BLaER1 treated with 17β-estradiol and CSF1 and Interleukin-3, amounts not matched to agents 10 nM and 100 nM (cell line): ENCODE data around the gene PIK3R3.
A peak's percentile ranks its signal among the peaks of the same experiment; 100 is the strongest.

ENCODE experiments used
- H3K27ac ChIP-seq, 11 experiments: shearing (Covaris generic); formaldehyde crosslinking; 2 replicates each; pipeline ENCODE4 v1.8.1; 2022
- H3K27me3 ChIP-seq, 11 experiments: shearing (Covaris generic); formaldehyde crosslinking; 2 replicates each; pipeline ENCODE4 v1.8.1; 2022
- H3K36me3 ChIP-seq, 11 experiments: shearing (Covaris generic); formaldehyde crosslinking; 2 replicates each; pipeline ENCODE4 v1.8.1; 2022
- H3K4me1 ChIP-seq, 10 experiments: shearing (Covaris generic); formaldehyde crosslinking; 2 replicates each; pipeline ENCODE4 v1.8.1; 2022
- H3K4me2 ChIP-seq, 11 experiments: shearing (Covaris generic); formaldehyde crosslinking; 2 replicates each; pipeline ENCODE4 v1.8.1; 2022
- H3K4me3 ChIP-seq, 10 experiments: shearing (Covaris generic); formaldehyde crosslinking; 2 replicates each; pipeline ENCODE4 v1.8.1; 2022
- H3K9ac ChIP-seq, 11 experiments: shearing (Covaris generic); formaldehyde crosslinking; 2 replicates each; pipeline ENCODE4 v1.8.1; 2022
- H3K9me3 ChIP-seq, 11 experiments: shearing (Covaris generic); formaldehyde crosslinking; replicated peaks in 1 of 11; 2 replicates each; pipeline ENCODE4 v1.8.1; 2022
- H4K20me1 ChIP-seq, 11 experiments: shearing (Covaris generic); formaldehyde crosslinking; 2 replicates each; pipeline ENCODE4 v1.8.1; 2022
- Cebpa-rat ChIP-seq, 11 experiments: shearing (Covaris generic); IDR thresholded peaks; 2 replicates each; pipeline ENCODE4 v1.8.1; 2022

PIK3R3 gene

GRCh38 chr1:46132529-46133180, at the start of gene PIK3R3:
TSS of gene PIK3R3 (minus strand) at chr1:46132629. CDS start at chr1:46131952, 677 bp downstream.
- Histone ChIP-seq H3K4me3 (peak within 1 kb of the TSS; percentile 66 to 95 (median 87)), H3K9ac (peak within 1 kb of the TSS; percentile 89 to 99 (median 96)), H3K9me3 (no peaks in the 10 kb centered on the region), H3K27ac (peak within 1 kb of the TSS; percentile 93 to 99 (median 98)), H3K4me2 (peak within 1 kb of the TSS; percentile 85 to 98 (median 91)), H3K4me1 (peaks cover 28 to 45% (median 38%) of the 10 kb centered on the region in 10 experiments), H3K27me3 (no peaks in the 10 kb centered on the region), H3K36me3 (peaks cover 0 to 11% (median 5%) of the 10 kb centered on the region in 11 experiments; a peak in 7 of 22 replicates), H4K20me1 (peaks cover 0 to 12% (median 0%) of the 10 kb centered on the region in 11 experiments; a peak in 4 of 22 replicates)
- no peak for TF ChIP-seq Cebpa-rat (IDR thresholded peaks at IDR 0.05)

DNA sequence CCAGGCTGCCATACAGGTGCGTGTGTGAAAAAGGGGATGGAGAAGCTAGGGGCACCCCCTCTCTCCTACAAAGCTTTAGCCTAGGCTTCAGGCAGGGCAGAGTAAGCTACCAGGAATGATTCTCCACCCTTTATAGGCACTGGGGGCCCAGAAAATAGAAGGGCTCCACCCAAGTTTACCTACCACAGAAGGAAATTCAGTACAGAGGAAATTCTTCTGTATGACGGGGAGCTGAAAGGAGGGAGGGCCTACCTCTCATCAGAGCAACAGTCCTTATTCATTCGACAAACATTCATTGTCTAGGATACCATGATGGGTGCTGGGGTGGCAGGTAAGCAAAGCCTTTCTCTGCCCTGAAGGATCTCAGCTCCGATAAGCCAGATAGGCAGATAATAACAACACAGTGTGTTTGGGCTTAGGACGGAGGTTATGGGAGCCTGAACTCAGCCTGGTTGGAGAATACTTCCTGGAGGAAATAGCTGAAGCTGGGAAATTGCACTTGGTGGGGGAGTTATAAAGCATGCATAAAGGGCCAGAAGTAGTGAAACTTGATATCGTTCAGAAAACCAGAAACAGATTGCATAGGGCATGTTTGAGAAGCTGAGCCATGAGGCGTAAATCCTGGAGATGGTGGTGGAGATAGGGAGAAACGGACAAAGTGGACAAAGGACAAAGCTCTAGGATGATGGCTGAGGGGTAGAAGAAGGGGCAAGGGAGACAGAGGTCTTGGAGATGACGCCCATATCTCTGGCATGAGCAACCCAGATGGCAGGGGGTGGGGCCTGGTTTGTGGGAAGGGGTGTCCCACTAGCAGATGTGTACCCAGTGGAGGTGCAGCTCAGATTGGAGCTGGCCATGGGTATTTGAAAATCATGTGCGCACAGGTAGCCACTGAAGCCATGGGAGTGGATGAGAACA, 49.2 kb upstream of the PIK3R3 start:
- peak overlapping the region in 1 of 11 experiments; percentile 18; a peak in 1 of 22 replicates for H3K9ac ChIP-seq
- no peak for TF ChIP-seq Cebpa-rat (IDR thresholded peaks at IDR 0.05)
- no peaks in the 10 kb centered on the region for H3K36me3 ChIP-seq
- H3K4me3 ChIP-seq = no peak overlapping the region
- H3K9me3 ChIP-seq = no peaks in the 10 kb centered on the region
- peaks cover 15 to 40% (median 20%) of the 10 kb centered on the region in 10 experiments for H3K4me1 ChIP-seq
- no peaks in the 10 kb centered on the region; a peak in 2 of 22 replicates for H4K20me1 ChIP-seq
- no peak overlapping the region for H3K27ac ChIP-seq
- no peaks in the 10 kb centered on the region for H3K27me3 ChIP-seq
- H3K4me2 ChIP-seq = peak overlapping the region in 8 of 11 experiments; percentile 5 to 51 (median 30); a peak in 13 of 22 replicates

- no peak overlapping the region for H3K27ac ChIP-seq
- peaks cover 22 to 54% (median 29%) of the 10 kb centered on the region in 10 experiments for H3K4me1 ChIP-seq
- no peaks in the 10 kb centered on the region for H3K27me3 ChIP-seq
- H3K4me3 ChIP-seq = no peak overlapping the region
- no peaks in the 10 kb centered on the region; a peak in 2 of 22 replicates for H4K20me1 ChIP-seq
- TF ChIP-seq Cebpa-rat (IDR thresholded peaks at IDR 0.05) = no peak
- H3K9me3 ChIP-seq = no peaks in the 10 kb centered on the region
- H3K9ac ChIP-seq = no peak overlapping the region
- H3K36me3 ChIP-seq = no peaks in the 10 kb centered on the region
- no peak overlapping the region; a peak in 1 of 22 replicates for H3K4me2 ChIP-seq
Measured at GRCh38 chr1:46180082-46180616, 47.7 kb upstream of the PIK3R3 start.

DNA sequence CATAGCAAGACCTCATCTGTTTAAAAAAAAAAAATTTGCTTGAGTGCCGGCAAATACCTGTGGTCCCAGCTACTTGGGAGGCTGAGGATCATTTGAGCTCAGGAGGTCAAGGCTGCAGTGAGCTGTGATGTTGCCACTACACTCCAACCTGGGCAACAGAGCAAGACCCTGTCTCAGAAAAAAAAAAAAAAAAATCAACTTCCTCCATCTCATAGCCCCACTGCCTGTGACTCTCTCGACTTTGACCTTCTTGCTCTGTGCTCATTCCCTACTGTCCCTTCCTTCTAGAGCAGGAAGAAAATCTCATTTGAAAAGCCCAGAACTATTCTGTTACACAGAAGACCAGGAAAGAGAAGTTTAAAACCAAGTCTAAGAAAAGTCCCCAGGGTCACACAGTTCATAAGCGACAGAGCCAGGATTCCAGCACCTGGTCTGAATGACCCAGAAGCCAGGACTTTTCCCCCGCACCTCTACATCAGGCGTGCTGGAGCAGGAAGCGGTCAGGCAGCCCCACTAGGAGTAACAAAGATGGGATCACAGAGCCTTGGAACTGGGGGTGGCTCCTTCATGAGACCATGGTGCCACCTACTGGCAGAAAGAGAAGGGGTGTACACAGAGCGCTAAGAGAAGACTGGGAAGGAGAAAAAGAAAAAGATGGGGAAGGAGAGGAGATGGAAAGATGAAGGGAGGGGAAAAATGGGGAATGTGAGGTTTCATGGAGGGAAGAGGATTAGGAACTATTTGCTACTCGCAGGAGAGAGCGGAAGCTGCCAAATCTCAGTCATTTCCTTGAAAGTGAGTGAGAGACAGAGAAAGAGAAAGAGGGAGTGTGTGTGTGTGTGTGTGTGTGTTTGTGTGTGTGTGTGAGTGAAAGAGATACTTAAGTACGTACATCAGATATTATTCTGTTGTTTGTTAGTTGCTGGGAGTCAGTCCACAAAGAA, 47.0 kb upstream of the PIK3R3 start:
- peaks cover 22 to 58% (median 29%) of the 10 kb centered on the region in 10 experiments for H3K4me1 ChIP-seq
- no peaks in the 10 kb centered on the region; a peak in 2 of 22 replicates for H4K20me1 ChIP-seq
- no peak overlapping the region for H3K4me3 ChIP-seq
- TF ChIP-seq Cebpa-rat (IDR thresholded peaks at IDR 0.05) = no peak
- no peaks in the 10 kb centered on the region for H3K36me3 ChIP-seq
- peak overlapping the region in 1 of 11 experiments; percentile 11; a peak in 2 of 22 replicates for H3K27ac ChIP-seq
- H3K9ac ChIP-seq = peak overlapping the region in 3 of 11 experiments; percentile 20 to 39 (median 27); a peak in 3 of 22 replicates
- no peaks in the 10 kb centered on the region for H3K9me3 ChIP-seq
- peak overlapping the region in 9 of 11 experiments; percentile 5 to 76 (median 47); a peak in 14 of 22 replicates for H3K4me2 ChIP-seq
- H3K27me3 ChIP-seq = no peaks in the 10 kb centered on the region

- Histone ChIP-seq H3K4me2 (peak within 1 kb of the TSS; percentile 38 to 78 (median 54)), H3K36me3 (no peaks in the 10 kb centered on the region), H3K4me3 (no peak within 1 kb of the TSS), H3K9me3 (no peaks in the 10 kb centered on the region), H3K27ac (peak within 1 kb of the TSS in 1 of 11 experiments; percentile 5; a peak in 2 of 22 replicates), H3K9ac (no peak within 1 kb of the TSS), H3K27me3 (no peaks in the 10 kb centered on the region), H4K20me1 (no peaks in the 10 kb centered on the region; a peak in 1 of 22 replicates), H3K4me1 (peaks cover 36 to 63% (median 44%) of the 10 kb centered on the region in 10 experiments)
- no peak for TF ChIP-seq Cebpa-rat (IDR thresholded peaks at IDR 0.05)
Measured at GRCh38 chr1:46176211-46176865, 43.9 kb upstream of the PIK3R3 start, which contains the start of gene P3R3URF. TSS of gene P3R3URF (minus strand) at chr1:46176488. CDS start at chr1:46176471, 17 bp downstream.

DNA sequence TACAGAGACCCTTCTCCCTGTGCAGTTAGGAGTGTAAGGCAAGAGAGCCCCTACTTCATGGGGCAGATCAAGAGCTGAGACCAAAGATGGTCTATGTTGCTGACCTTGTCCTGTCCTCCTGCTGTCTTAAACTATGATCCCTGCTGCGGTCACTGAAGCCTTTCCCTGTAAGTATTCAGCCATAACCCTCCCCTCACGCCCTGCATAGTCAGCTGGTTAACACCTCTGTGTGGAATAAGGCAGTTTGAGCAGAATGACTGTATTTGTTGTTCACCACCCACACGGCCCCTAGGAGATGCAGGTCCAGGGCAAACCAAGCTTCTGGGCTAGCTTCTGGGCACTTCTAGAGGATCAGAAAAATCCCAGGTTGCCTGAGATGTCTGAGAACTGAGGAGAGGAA, 42.8 kb upstream of the PIK3R3 start:
- Histone ChIP-seq H3K27me3 (no peaks in the 10 kb centered on the region), H3K9me3 (no peaks in the 10 kb centered on the region), H3K27ac (no peak overlapping the region), H3K4me1 (peaks cover 44 to 74% (median 54%) of the 10 kb centered on the region in 10 experiments), H3K4me2 (peak overlapping the region in 5 of 11 experiments; percentile 8 to 39 (median 21); a peak in 5 of 22 replicates), H3K9ac (no peak overlapping the region), H3K4me3 (no peak overlapping the region), H4K20me1 (no peaks in the 10 kb centered on the region; a peak in 1 of 22 replicates), H3K36me3 (no peaks in the 10 kb centered on the region)
- no peak for TF ChIP-seq Cebpa-rat (IDR thresholded peaks at IDR 0.05)

DNA sequence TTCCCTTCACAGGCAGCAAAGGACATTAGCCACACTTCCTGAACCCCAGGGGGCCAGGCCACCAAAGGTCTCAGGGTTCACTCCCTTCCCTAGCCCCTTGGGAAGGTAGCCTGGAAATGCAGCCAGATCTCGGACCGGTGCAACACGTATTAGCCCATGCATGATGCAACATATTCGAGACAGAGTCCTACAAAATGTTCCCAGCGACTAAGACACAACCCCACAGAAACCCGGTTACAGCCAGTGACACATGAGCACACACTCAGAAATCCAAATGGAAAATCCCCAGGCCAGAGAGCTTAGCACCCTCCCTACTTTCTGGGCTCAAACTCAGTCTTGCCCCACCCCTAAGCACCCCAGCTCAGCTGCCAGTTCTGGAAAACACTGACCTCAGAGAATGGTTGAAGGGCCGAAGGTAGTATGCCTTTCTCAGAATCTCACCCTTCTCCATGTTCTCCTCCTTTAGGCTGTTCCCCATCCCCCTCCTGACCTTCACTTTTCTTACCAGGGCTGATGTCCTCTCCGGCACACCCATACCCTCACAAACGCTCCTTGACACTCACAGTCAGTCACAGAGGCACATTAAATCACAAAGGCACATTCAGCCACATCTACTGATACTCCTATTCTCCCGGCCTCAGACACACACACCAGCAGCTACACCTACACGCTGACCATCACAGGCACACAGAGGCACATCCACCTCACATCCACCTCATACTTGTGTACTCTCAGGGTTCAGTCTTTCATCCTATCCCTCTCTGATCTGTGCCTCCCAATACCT, 42.2 kb upstream of the PIK3R3 start, which contains the start of gene TSPAN1:
Gene TSPAN1, plus strand, starts transcription at position 640 of the 784 bp plus-strand sequence. CDS start 6,021 bp downstream, outside the sequence.
- Histone ChIP-seq H3K36me3 (no peaks in the 10 kb centered on the region), H4K20me1 (no peaks in the 10 kb centered on the region), H3K4me3 (no peak within 1 kb of the TSS), H3K9ac (no peak within 1 kb of the TSS), H3K27ac (no peak within 1 kb of the TSS), H3K9me3 (no peaks in the 10 kb centered on the region), H3K27me3 (no peaks in the 10 kb centered on the region), H3K4me2 (peak within 1 kb of the TSS in 7 of 11 experiments; percentile 12 to 97 (median 93); a peak in 10 of 22 replicates), H3K4me1 (peaks cover 44 to 77% (median 57%) of the 10 kb centered on the region in 10 experiments)
- TF ChIP-seq Cebpa-rat (IDR thresholded peaks at IDR 0.05) = no peak
